Effector memory CD4-positive, alpha-beta T cell (primary cell): Measurements from ENCODE around the gene TASP1.

Source experiments
- DNase-seq, 3 donors: peaks; one replicate each; pipeline ENCODE4 v3.0.0-alpha.2; 2020
- H3K27ac ChIP-seq: 2 replicates; pipeline ENCODE4 v1.7.0; 2013; ENCODE audit warnings: mild to moderate bottlenecking, low read length, moderate library complexity; ENCODE audit not compliant: insufficient read depth, poor library complexity, severe bottlenecking
- H3K27me3 ChIP-seq: replicated peaks from 2 replicates; pipeline ENCODE4 v1.7.0; 2013; ENCODE audit warnings: mild to moderate bottlenecking, low read length; ENCODE audit not compliant: insufficient read depth, control insufficient read depth, poor library complexity, severe bottlenecking
- H3K36me3 ChIP-seq: 2 replicates; pipeline ENCODE4 v1.7.0; 2013; ENCODE audit warnings: mild to moderate bottlenecking, low read length, moderate library complexity; ENCODE audit not compliant: control insufficient read depth, insufficient read depth
- H3K4me1 ChIP-seq: 2 replicates; pipeline ENCODE4 v1.7.0; 2013; ENCODE audit warnings: low read length, mild to moderate bottlenecking; ENCODE audit not compliant: control insufficient read depth, insufficient read depth, poor library complexity, severe bottlenecking
- H3K4me3 ChIP-seq: 2 replicates; pipeline ENCODE4 v1.7.0; 2013; ENCODE audit warnings: low read length, low read depth, mild to moderate bottlenecking; ENCODE audit not compliant: insufficient read depth, poor library complexity, severe bottlenecking
- H3K9me3 ChIP-seq: 2 replicates; pipeline ENCODE4 v1.7.0; 2013; ENCODE audit warnings: mild to moderate bottlenecking, low read length, moderate library complexity; ENCODE audit not compliant: control insufficient read depth

The TASP1 gene

DNA sequence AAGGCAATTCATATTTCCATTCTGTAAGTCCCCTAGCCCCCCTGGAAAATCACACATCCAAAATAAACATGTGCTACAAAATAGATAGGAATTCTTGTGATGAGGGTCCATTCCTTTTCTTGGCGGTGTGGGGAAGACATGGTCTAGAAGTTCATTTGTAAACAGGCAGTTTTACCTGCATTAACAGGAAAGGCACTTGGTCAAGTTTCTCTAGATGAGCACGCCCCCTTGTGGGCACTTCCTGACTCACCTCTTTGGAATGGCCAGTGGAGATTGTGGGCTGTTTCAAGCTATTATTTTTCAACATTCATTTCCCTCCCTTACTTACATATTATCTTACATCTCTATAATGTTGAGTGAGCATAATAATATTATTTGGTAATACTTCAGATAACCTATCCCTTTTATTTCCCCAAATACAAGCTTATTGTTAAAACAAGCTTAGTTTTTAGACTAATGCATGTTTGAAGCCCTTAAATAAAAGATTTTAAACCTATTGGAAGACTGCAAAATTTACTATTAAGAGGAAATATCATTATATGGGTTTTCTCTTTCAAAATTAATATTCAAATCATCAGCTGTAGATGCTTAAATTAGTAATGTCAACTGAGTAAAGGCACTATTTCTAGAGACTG is 92.1 kb downstream of the TASP1 start:
- Histone ChIP-seq H3K27me3 (no peaks in the 10 kb centered on the region), H3K4me1 (no peaks in the 10 kb centered on the region), H3K4me3 (no peak overlapping the region), H3K36me3 (no peaks in the 10 kb centered on the region), H3K9me3 (no peaks in the 10 kb centered on the region), H3K27ac (no peak overlapping the region)
- peak; percentile 8 to 38 (median 9) for DNase-seq

DNA sequence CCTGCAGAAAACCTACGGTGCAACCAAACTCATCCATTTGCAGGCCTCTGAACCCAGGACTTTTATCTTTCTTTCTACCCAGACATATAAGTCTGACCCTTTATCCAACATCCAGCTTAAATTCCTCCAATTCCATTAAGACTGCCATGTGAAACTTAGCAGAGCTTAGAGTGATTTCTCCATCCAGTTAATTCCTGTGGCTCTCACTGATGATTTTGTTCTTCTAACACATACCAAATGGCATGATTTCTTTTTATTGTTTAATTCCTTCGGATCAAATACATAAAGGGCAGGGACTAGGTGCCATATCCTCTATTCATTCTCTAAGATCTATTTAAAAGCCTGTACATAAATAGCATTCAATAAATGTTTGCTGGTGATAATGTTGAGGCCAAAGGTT is 92.9 kb downstream of the TASP1 start:
- Histone ChIP-seq H3K4me3 (no peak overlapping the region), H3K9me3 (no peaks in the 10 kb centered on the region), H3K27me3 (no peaks in the 10 kb centered on the region), H3K4me1 (no peaks in the 10 kb centered on the region), H3K27ac (no peak overlapping the region), H3K36me3 (no peaks in the 10 kb centered on the region)
- DNase-seq, result no peak

DNA sequence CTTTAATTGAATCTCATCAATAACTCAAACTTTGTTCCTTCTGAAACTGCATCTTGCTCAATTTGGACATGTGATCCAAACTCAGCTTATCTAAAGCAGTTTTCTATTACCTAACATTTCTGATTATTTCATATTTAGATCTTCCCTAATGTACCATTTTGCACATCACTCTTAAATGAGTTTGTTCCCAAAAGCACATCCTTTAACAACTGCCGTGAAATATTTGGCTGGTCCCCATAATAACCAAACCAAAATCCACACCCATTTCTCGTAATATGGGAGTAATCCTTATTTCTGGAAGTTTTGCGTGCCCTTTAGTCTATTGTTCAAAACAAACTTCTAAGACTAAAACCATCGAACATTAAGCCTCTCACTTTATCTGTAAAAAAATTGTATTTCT is 94.9 kb downstream of the TASP1 start:
- H3K4me1 ChIP-seq, result no peaks in the 10 kb centered on the region
- no peaks in the 10 kb centered on the region for H3K27me3 ChIP-seq
- no peak overlapping the region for H3K27ac ChIP-seq
- H3K4me3 ChIP-seq, result no peak overlapping the region
- H3K36me3 ChIP-seq, result no peaks in the 10 kb centered on the region
- DNase-seq, result no peak
- no peaks in the 10 kb centered on the region for H3K9me3 ChIP-seq

DNA sequence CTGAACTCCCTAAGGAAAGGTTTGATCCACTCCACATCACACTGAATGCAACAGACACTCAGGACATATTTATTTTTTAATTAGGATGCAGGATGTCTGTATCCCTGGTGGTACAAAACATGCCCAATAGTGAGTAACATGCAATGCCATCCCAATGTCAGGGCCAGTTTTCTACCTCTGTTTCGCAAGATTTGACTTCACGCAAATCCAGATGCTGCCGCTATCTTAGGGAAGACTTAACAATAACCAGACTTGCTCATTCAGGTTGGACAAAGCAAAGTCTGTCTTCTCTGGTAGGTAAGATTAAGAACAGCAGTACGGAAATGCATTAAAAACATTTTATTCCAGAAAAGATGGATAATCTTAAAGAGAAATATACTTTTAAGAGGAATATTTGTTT is 103.1 kb downstream of the TASP1 start:
- Histone ChIP-seq H3K36me3 (no peaks in the 10 kb centered on the region), H3K9me3 (no peaks in the 10 kb centered on the region), H3K27me3 (no peaks in the 10 kb centered on the region), H3K27ac (no peak overlapping the region), H3K4me3 (no peak overlapping the region), H3K4me1 (no peaks in the 10 kb centered on the region)
- no peak for DNase-seq

DNA sequence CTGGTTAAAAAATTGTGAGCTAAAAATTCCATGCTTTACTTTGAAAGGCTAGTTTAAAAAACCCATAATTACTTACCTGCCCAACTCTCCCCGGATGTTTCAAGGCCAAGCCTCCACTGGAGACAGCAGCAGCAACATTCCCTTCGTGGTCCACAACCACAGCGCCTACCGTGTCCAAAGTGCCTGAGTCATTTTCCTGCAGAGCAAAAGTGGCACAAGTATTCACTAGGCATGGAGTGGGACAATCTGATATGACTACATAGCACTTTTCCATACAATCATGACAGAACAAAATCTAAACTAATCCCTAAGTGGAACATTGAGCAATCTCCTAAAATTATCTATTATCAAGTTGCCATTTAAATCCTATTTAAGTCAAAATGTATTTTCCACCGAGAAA is 104.8 kb downstream of the TASP1 start:
- H3K9me3 ChIP-seq, result no peaks in the 10 kb centered on the region
- H3K36me3 ChIP-seq, result peaks cover 4% of the 10 kb centered on the region
- no peaks in the 10 kb centered on the region for H3K4me1 ChIP-seq
- no peak overlapping the region for H3K4me3 ChIP-seq
- no peaks in the 10 kb centered on the region for H3K27me3 ChIP-seq
- no peak for DNase-seq
- no peak overlapping the region for H3K27ac ChIP-seq

DNA sequence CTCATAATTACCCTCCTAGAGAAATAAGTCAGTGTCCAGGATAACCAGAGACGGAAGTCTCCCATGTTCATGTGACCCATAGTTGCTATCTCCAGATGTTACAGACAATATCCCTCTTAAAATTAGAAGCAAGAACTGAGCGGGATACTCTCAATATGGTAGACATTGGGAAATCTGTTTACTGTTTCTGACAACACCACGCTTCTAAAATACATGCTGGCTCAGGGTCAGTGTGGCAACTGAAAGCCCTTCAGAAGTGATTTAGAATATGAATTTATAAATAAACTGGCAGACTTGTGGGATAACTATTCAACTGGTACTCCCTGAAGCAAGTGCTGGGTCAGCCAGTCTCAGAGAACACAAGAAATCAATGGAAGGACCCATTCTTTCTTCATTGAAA is 108.6 kb downstream of the TASP1 start:
- Histone ChIP-seq H3K4me1 (no peaks in the 10 kb centered on the region), H3K27ac (no peak overlapping the region), H3K27me3 (no peaks in the 10 kb centered on the region), H3K36me3 (peaks cover 17% of the 10 kb centered on the region), H3K4me3 (no peak overlapping the region), H3K9me3 (no peaks in the 10 kb centered on the region)
- DNase-seq, result no peak

DNA sequence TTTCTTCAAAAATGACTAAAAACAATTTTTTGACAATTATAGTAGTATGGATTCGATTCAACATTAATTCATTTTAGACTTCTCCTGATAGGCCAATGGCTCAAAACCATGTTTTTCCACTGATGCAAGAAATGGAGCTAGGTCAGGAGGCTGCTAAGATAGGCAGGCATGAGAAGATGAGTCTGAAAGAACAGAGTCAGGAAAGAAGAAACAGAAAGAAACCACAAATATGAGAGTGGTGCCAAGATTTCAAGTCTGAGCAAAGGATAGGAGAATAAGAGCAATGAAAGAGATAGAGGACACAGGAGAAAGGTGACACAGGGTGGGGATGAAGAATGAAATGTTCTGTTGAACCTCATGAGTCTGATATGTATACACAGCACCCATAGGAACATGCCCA is 112.2 kb downstream of the TASP1 start:
- H3K27ac ChIP-seq, result no peak overlapping the region

DNA sequence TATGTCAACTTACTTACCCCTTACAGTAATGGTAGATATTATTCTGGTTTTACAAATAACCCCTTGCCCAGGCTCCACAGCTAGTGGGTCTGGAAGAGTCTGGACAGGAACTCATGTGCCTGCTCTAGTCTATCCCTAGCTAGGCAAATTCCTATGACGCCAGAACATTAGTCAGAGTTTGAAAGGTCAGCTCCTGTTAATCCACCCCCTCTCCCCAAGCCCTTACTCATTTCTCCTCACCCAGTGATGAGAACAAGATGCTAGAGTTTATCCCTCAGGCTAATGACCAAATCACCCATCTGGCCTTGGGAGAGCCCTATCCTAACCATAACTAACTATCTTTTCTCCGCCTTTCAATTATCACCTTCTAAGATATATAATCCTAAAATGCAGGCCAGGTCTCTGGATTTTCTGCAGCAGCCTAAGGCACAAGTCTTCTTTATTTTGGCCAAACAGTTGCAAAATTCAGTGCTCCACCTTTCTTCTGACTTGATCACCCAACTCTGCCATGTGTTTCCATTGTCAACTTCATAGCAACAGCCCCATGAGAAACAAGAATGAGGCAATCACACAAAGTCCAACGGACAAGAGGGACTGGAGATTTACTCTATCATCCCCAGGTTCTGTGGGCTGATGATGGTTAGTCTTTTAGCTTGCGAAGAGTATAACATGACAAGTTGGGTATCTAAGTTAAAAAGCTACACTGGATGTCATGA is 113.3 kb downstream of the TASP1 start:
- H3K9me3 ChIP-seq, result no peaks in the 10 kb centered on the region
- no peak overlapping the region for H3K27ac ChIP-seq
- H3K4me1 ChIP-seq, result no peaks in the 10 kb centered on the region
- H3K4me3 ChIP-seq, result no peak overlapping the region
- peaks cover 34% of the 10 kb centered on the region for H3K36me3 ChIP-seq
- DNase-seq, result no peak
- no peaks in the 10 kb centered on the region for H3K27me3 ChIP-seq

More for the DNA sequence above, 112.2 kb downstream of the TASP1 start:
- H3K4me3 ChIP-seq, result no peak overlapping the region
- peaks cover 34% of the 10 kb centered on the region for H3K36me3 ChIP-seq
- H3K4me1 ChIP-seq, result no peaks in the 10 kb centered on the region
- no peaks in the 10 kb centered on the region for H3K27me3 ChIP-seq
- H3K9me3 ChIP-seq, result no peaks in the 10 kb centered on the region
- no peak for DNase-seq

DNA sequence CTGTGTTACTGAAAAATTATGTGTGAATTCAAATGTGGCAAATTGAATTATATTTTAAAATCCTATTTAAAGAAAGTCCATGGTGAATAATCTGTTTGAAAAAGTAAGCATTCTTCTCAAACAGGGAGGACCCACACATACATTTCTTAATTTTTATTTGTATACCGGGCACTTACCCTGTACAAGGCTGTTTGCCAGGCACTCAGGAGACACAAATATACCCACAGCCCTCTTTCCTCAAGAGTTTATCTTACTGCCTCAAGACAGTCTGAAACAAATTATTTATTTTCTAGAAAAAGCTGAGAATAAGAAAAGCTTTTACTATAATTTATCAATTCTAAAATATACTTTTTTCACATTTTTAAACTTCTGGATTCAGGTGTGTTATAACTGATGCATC is 114.4 kb downstream of the TASP1 start:
- Histone ChIP-seq H3K4me3 (no peak overlapping the region), H3K9me3 (no peaks in the 10 kb centered on the region), H3K27ac (no peak overlapping the region), H3K4me1 (no peaks in the 10 kb centered on the region), H3K27me3 (no peaks in the 10 kb centered on the region), H3K36me3 (peaks cover 30% of the 10 kb centered on the region)
- DNase-seq, result no peak

DNA sequence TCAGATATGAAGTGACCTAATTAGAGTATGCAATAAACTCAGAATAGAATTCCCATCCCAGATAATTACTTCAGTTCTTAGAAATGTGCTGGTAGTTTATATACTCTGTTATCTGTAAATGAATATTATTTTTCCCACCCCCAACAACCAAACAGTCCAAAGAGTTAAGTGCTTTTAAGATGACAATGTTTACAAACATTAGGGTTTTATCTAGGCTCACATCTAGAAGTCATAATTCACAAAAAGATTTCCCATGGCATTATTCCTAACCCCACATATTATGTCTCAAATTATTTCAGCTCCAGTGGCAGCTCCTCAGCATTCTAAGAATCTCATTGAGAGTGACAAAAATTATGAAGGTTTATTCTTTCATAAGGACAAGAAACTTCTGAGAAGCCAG is 120.9 kb downstream of the TASP1 start:
- Histone ChIP-seq H3K4me1 (no peaks in the 10 kb centered on the region), H3K9me3 (no peaks in the 10 kb centered on the region), H3K4me3 (no peak overlapping the region), H3K27me3 (no peaks in the 10 kb centered on the region), H3K27ac (no peak overlapping the region), H3K36me3 (peaks cover 21% of the 10 kb centered on the region)
- no peak for DNase-seq
